Measurements from ENCODE around the gene ZBTB16.

DNA sequence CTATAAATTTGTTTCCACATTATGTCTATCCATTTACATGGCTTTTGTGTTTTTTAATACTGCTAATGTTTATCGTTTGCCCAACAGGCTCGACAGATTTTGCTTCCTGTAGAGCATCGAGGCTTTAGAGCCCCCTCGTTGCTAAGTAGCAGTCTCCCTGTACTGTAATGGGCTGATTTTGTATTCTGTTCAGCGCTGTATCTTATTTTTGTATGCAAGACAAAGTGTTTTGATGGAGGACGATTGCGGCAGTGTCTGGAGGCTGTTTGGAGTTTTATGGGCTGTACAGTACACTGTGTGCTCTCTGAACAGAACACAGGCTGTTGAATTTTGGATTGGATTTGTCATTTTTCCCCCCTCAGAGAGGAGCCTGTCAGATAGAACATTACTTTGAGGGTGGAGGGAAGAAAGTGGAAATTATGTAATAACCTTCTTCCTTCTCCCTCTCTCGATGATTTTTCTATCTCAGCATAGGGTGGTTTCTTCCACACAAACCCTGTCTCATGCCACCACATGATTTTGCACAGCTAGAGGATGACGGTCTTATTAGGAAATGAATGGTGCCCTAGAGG is 104.4 kb downstream of the ZBTB16 start:
- TF ChIP-seq CTCF (IDR thresholded peaks at IDR 0.05) (no peak), ZFX (IDR thresholded peaks at IDR 0.05; ENCODE audit: borderline replicate concordance) (no peak)
